ENCODE results near the gene TGFBR1. TPM values are rescaled to one million over a fixed set of nuclear protein-coding genes. Genes with fewer than 3 reads are reported as not detected.
A peak's percentile ranks its signal among the peaks of the same experiment; 100 is the strongest.

Gene TGFBR1
- total RNA-seq, 1 donor from 2014 or later, result 75.8 TPM

GRCh38 chr9:99162759-99163364, 57.9 kb downstream of the TGFBR1 start:
- FAIRE-seq (peak; percentile 88), DNase-seq (ENCODE audit: low spot score in 2 of 2) (peak in 1 of 2 donors; percentile 26)

GRCh38 chr9:99166149-99166548, 61.2 kb downstream of the TGFBR1 start:
- FAIRE-seq (no peak), DNase-seq (ENCODE audit: low spot score in 2 of 2) (no peak)

GRCh38 chr9:99167119-99167518, 62.2 kb downstream of the TGFBR1 start:
- DNase-seq (ENCODE audit: low spot score in 2 of 2) (no peak), FAIRE-seq (no peak)

GRCh38 chr9:99167694-99168093, 62.8 kb downstream of the TGFBR1 start:
- no peak for DNase-seq (ENCODE audit: low spot score in 2 of 2)
- no peak for FAIRE-seq

GRCh38 chr9:99169086-99169485, 64.2 kb downstream of the TGFBR1 start:
- no peak for FAIRE-seq

GRCh38 chr9:99169982-99170761, 65.3 kb downstream of the TGFBR1 start:
- DNase-seq (ENCODE audit: low spot score in 2 of 2) (no peak), FAIRE-seq (no peak)

More at GRCh38 chr9:99169086-99169485, 64.2 kb downstream of the TGFBR1 start:
- DNase-seq (ENCODE audit: low spot score in 2 of 2), result no peak

- FAIRE-seq, result no peak
Observed at GRCh38 chr9:99171225-99172123, 66.6 kb downstream of the TGFBR1 start.

GRCh38 chr9:99172124-99173091, 67.5 kb downstream of the TGFBR1 start:
- no peak for FAIRE-seq
- DNase-seq (ENCODE audit: low spot score in 2 of 2), result no peak

More at GRCh38 chr9:99171225-99172123, 66.6 kb downstream of the TGFBR1 start:
- DNase-seq (ENCODE audit: low spot score in 2 of 2), result no peak

GRCh38 chr9:99173570-99174504, 68.9 kb downstream of the TGFBR1 start:
- DNase-seq (ENCODE audit: low spot score in 2 of 2) (peak in 1 of 2 donors; percentile 11), FAIRE-seq (no peak)

GRCh38 chr9:99176527-99177013, 71.7 kb downstream of the TGFBR1 start:
- FAIRE-seq, result no peak
- DNase-seq (ENCODE audit: low spot score in 2 of 2), result no peak

GRCh38 chr9:99177576-99178366, 72.9 kb downstream of the TGFBR1 start:
- DNase-seq (ENCODE audit: low spot score in 2 of 2) (no peak), FAIRE-seq (no peak)

GRCh38 chr9:99178912-99179872, 74.3 kb downstream of the TGFBR1 start:
- FAIRE-seq, result no peak
- no peak for DNase-seq (ENCODE audit: low spot score in 2 of 2)

- DNase-seq (ENCODE audit: low spot score in 2 of 2), result no peak
- FAIRE-seq, result no peak
Observed at GRCh38 chr9:99180199-99180598, 75.3 kb downstream of the TGFBR1 start.

GRCh38 chr9:99180662-99181061, 75.7 kb downstream of the TGFBR1 start:
- FAIRE-seq, result no peak
- DNase-seq (ENCODE audit: low spot score in 2 of 2), result no peak

GRCh38 chr9:99181206-99181605, 76.3 kb downstream of the TGFBR1 start:
- FAIRE-seq (no peak), DNase-seq (ENCODE audit: low spot score in 2 of 2) (no peak)

- DNase-seq (ENCODE audit: low spot score in 2 of 2), result no peak
Observed at GRCh38 chr9:99181621-99182020, 76.7 kb downstream of the TGFBR1 start.

GRCh38 chr9:99182356-99182755, 77.4 kb downstream of the TGFBR1 start:
- no peak for DNase-seq (ENCODE audit: low spot score in 2 of 2)
- FAIRE-seq, result no peak

More at GRCh38 chr9:99181621-99182020, 76.7 kb downstream of the TGFBR1 start:
- FAIRE-seq, result no peak
